HEK293 (cell line): Measurements from ENCODE around the gene CCIN.

Experiments used
- CTCF ChIA-PET: fragments of 350-600 bp; formaldehyde crosslinking; extraction: SDS; loops from one replicate; lab custom pipeline; 2021; ENCODE audit warnings: antibody characterized with exemption; lab: Yijun Ruan, JAX
- POLR2A ChIA-PET: fragments of 300-600 bp; formaldehyde crosslinking; extraction: SDS; loops from one replicate; lab custom pipeline; 2020; ENCODE audit warnings: antibody characterized with exemption, inconsistent platforms; lab: Yijun Ruan, JAX
- H3K27ac ChIP-seq: fragments of 200-500 bp; sonication (Bioruptor generic); 2 replicates; pipeline ENCODE4 v1.5.1; 2014; ENCODE audit warnings: low read depth, low read length, control low read depth, inconsistent platforms; ENCODE audit errors: extremely low read depth
- H3K36me3 ChIP-seq, 2 experiments: fragments of 200-500 bp in 1 of 2; sonication (Bioruptor generic) in 1 of 2; 1 replicate in 1 of 2; 2 replicates in 1 of 2; pipeline ENCODE4 v1.5.1; 2014 to 2017; ENCODE audit warnings: inconsistent platforms in 2 of 2, low read length in 2 of 2; ENCODE audit not compliant: control insufficient read depth in 2 of 2, insufficient read depth in 1 of 2
- H3K4me1 ChIP-seq: fragments of 200-500 bp; sonication (Bioruptor generic); 2 replicates; pipeline ENCODE4 v1.5.1; 2014; ENCODE audit warnings: mild to moderate bottlenecking, low read length, inconsistent platforms; ENCODE audit not compliant: control insufficient read depth, insufficient read depth
- H3K4me3 ChIP-seq: 2 replicates; pipeline ENCODE4 v1.5.1; 2011; ENCODE audit warnings: low read depth, mild to moderate bottlenecking, control low read depth, low read length, moderate library complexity
- H3K9me3 ChIP-seq: fragments of 200-500 bp; sonication (Bioruptor generic); 2 replicates; pipeline ENCODE4 v1.5.1; 2014; ENCODE audit warnings: low read depth, low read length, inconsistent platforms; ENCODE audit not compliant: control insufficient read depth, insufficient read depth
- SP3 ChIP-seq: fragments of 450-650 bp; formaldehyde crosslinking; IDR thresholded peaks from 2 replicates; pipeline ENCODE4 v1.5.1; 2016; ENCODE audit warnings: missing biosample characterization, missing genetic modification characterization
- ZBTB1 ChIP-seq: fragments of 450-650 bp; formaldehyde crosslinking; IDR thresholded peaks from 2 replicates; pipeline ENCODE4 v1.5.1; 2016; ENCODE audit warnings: missing biosample characterization, missing genetic modification characterization
- ZNF214 ChIP-seq: fragments of 450-650 bp; formaldehyde crosslinking; IDR thresholded peaks from 2 replicates; pipeline ENCODE4 v1.5.1; 2017; ENCODE audit warnings: missing biosample characterization, mild to moderate bottlenecking, missing genetic modification characterization, borderline replicate concordance
- ZNF600 ChIP-seq: fragments of 450-650 bp; formaldehyde crosslinking; IDR thresholded peaks from 2 replicates; pipeline ENCODE4 v1.5.1; 2016; ENCODE audit warnings: missing biosample characterization, missing genetic modification characterization
- ZNF610 ChIP-seq: fragments of 450-650 bp; formaldehyde crosslinking; IDR thresholded peaks from 2 replicates; pipeline ENCODE4 v1.5.1; 2016; ENCODE audit warnings: missing biosample characterization, missing genetic modification characterization, borderline replicate concordance
- ZNF76 ChIP-seq: fragments of 450-650 bp; formaldehyde crosslinking; IDR thresholded peaks from 2 replicates; pipeline ENCODE4; 2016; ENCODE audit warnings: low read depth, missing biosample characterization, missing genetic modification characterization, borderline replicate concordance
- TF ChIP-seq, protein P1 (sequence below): fragments of 450-650 bp; formaldehyde crosslinking; IDR thresholded peaks from 2 replicates; pipeline ENCODE4 v1.5.1; 2016; ENCODE audit warnings: missing biosample characterization, missing genetic modification characterization
- TF ChIP-seq, protein P2 (sequence below): fragments of 450-650 bp; IDR thresholded peaks from 2 replicates; pipeline ENCODE4 v1.5.1; 2018; ENCODE audit warnings: missing biosample characterization, missing genetic modification characterization

The CCIN gene

DNA sequence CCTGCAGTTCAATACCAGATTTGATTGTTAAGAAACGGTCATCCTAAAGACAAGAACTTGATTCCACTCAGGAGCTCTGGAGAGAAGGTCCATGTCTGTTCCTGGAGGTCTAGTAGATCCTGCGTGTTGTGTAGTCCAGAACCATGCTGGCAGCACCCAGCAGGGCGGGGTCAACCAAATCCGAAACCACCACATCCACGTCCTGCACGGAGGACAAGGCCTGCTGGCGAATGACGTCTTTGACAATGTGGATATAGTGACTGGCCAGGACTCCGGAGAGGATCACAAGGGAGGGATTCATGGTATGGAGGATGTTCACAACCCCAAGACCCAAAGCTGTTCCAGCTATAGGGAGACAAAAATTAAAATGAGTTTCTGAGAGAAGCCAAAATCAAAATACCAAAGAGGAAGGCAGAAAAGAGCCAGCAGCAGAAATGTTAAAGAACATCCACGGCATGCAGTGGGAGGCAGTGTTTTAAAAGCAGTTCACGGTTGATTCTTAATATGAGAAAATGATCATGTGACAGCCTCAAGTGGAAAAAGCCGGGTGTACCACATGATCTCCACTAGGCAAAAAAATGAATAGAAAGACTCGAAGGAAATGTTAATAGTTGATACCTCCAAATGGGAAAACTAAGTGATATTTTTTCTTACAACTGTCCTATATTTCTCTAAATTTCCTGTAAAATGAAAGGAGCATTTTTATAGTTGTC lies 48.2 kb downstream of the CCIN start:
- ChIA-PET CTCF (interaction anchor here (1.9 to 2.4 kb wide), 2 partner anchors 12 to 111 kb away, joined by 6 to 9 read pairs; no protein-coding TSS in a partner anchor), POLR2A (no interaction called here)
- peaks cover 13 to 94% of the 10 kb centered on the region in 2 experiments; a peak in 2 of 3 replicates for H3K36me3 ChIP-seq
- H3K27ac ChIP-seq = no peak overlapping the region
- no peak overlapping the region for H3K4me3 ChIP-seq
- no peaks in the 10 kb centered on the region for H3K4me1 ChIP-seq
- H3K9me3 ChIP-seq = no peaks in the 10 kb centered on the region
- peak; percentile 79 for TF ChIP-seq ZNF600 (tag by site-specific recombination)
- no peak for TF ChIP-seq ZNF610

DNA sequence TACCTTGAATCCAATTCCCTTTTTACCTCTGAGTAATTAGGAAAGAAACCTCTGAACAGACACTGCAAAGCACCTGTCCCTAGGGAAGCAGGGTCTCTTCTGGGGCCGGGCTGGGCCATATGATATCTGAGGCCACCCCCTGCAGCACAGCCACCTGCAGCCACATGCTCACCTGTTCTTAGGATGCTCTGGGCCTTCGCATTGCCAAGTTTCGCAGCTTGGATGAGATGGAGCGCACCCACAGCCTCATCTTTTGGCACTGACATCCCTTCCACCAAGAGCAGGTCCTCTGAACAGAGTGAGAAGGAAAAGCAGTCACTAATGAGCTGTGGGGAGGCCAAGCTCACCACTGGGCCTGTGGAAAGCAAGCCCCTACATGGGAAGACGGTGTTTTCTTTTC lies 48.8 kb downstream of the CCIN start:
- H3K27ac ChIP-seq = no peak overlapping the region
- ChIA-PET POLR2A (no interaction called here), CTCF (interaction anchor here (2.4 kb wide), 1 partner anchor 111 kb away, joined by 6 read pairs; no protein-coding TSS in a partner anchor)

DNA sequence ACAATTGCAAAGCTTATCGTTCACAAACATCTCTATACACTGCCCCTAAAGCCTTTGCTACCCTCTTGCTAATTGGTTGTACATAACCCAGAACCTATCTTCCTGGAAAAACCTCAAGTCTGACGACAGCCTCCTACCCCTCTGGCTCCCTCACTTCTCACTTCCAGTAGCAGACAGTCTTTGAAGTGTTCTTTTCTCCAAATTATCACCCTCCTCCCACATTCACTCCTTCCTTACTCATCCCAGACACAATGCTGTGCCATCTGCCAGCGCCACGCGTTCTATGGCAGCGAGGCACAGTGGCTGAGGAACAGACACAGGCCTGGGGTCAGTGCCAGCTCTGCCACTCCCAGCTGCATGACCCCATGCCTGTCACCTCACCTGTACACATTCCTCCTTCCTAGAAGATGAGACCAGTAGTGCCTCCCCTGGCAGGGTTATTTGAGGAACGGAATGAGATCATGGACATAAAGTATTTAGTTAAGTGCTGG lies 49.3 kb downstream of the CCIN start:
- H3K27ac ChIP-seq = no peak overlapping the region
- ChIA-PET CTCF (interaction anchor here (0.6 to 2.4 kb wide), 2 partner anchors 110 to 264 kb away, joined by 4 to 6 read pairs; no protein-coding TSS in a partner anchor), POLR2A (no interaction called here)
- H3K9me3 ChIP-seq = no peaks in the 10 kb centered on the region
- TF ChIP-seq ZNF76 = no peak
- TF ChIP-seq SP3 (tag by site-specific recombination) = no peak
- no peaks in the 10 kb centered on the region for H3K4me1 ChIP-seq
- H3K4me3 ChIP-seq = no peak overlapping the region
- H3K36me3 ChIP-seq = peaks cover 16 to 94% of the 10 kb centered on the region in 2 experiments

More for the DNA sequence above, 48.8 kb downstream of the CCIN start:
- Histone ChIP-seq H3K36me3 (peaks cover 16 to 94% of the 10 kb centered on the region in 2 experiments), H3K9me3 (no peaks in the 10 kb centered on the region), H3K4me3 (no peak overlapping the region), H3K4me1 (no peaks in the 10 kb centered on the region)
- TF ChIP-seq ZBTB1 (tag by site-specific recombination) (no peak), ZNF214 (no peak)
- TF ChIP-seq, protein P1, sequence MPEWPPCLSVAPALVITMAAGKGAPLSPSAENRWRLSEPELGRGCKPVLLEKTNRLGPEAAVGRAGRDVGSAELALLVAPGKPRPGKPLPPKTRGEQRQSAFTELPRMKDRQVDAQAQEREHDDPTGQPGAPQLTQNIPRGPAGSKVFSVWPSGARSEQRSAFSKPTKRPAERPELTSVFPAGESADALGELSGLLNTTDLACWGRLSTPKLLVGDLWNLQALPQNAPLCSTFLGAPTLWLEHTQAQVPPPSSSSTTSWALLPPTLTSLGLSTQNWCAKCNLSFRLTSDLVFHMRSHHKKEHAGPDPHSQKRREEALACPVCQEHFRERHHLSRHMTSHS (tag by site-specific recombination) = no peak
- TF ChIP-seq, protein P2, sequence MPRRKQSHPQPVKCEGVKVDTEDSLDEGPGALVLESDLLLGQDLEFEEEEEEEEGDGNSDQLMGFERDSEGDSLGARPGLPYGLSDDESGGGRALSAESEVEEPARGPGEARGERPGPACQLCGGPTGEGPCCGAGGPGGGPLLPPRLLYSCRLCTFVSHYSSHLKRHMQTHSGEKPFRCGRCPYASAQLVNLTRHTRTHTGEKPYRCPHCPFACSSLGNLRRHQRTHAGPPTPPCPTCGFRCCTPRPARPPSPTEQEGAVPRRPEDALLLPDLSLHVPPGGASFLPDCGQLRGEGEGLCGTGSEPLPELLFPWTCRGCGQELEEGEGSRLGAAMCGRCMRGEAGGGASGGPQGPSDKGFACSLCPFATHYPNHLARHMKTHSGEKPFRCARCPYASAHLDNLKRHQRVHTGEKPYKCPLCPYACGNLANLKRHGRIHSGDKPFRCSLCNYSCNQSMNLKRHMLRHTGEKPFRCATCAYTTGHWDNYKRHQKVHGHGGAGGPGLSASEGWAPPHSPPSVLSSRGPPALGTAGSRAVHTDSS = no peak
